Fibroblast of villous mesenchyme (primary cell): ENCODE measurements around the gene QSOX2. TPM values are rescaled to one million over a fixed set of nuclear protein-coding genes. Genes with fewer than 3 reads are reported as not detected.
A peak's percentile ranks its signal among the peaks of the same experiment; 100 is the strongest.

ENCODE experiments used
- DNase-seq: peaks from one replicate; pipeline ENCODE4 v3.0.0-alpha.2; 2010; ENCODE audit warnings: low read depth
- H3K4me3 ChIP-seq: 2 replicates; pipeline ENCODE4 v1.5.1; 2011; ENCODE audit warnings: low read depth, mild to moderate bottlenecking, low read length
- CTCF ChIP-seq: IDR thresholded peaks from 2 replicates; pipeline ENCODE4 v1.5.1; 2012; ENCODE audit warnings: low read depth, mild to moderate bottlenecking, low read length; ENCODE audit not compliant: insufficient read depth
- total RNA-seq: library from RNA; depleted of rRNA; stranded (reverse); fragments of >200 nt; gene quantifications from 2 replicates; pipeline ENCODE4 v1.2.3, GENCODE V29; 2012

The QSOX2 gene
- total RNA-seq, 1 donor: 15.1 TPM

GRCh38 chr9:136205707-136205992, 40.0 kb downstream of the QSOX2 start:
- no peak for DNase-seq
- H3K4me3 ChIP-seq: no peak overlapping the region
- TF ChIP-seq CTCF: no peak

GRCh38 chr9:136204838-136205706, 40.5 kb downstream of the QSOX2 start, which contains the start of gene LHX3:
TSS of gene LHX3 (minus strand) at chr9:136205128. CDS start at chr9:136205012, 116 bp downstream.
- TF ChIP-seq CTCF: no peak
- no peak within 1 kb of the TSS for H3K4me3 ChIP-seq
- peak; percentile 16 for DNase-seq

GRCh38 chr9:136204145-136204805, 41.3 kb downstream of the QSOX2 start:
- no peak for TF ChIP-seq CTCF
- H3K4me3 ChIP-seq: no peak overlapping the region
- DNase-seq: no peak

GRCh38 chr9:136203408-136204144, 42.0 kb downstream of the QSOX2 start:
- H3K4me3 ChIP-seq: no peak overlapping the region
- TF ChIP-seq CTCF: no peak
- DNase-seq: no peak

GRCh38 chr9:136202454-136203407, 42.9 kb downstream of the QSOX2 start:
- no peak for TF ChIP-seq CTCF
- DNase-seq: no peak

More at GRCh38 chr9:136202454-136203407, 42.9 kb downstream of the QSOX2 start:
- no peak overlapping the region for H3K4me3 ChIP-seq
